Panc1 (cell line): ENCODE results near the gene GPR34. TPM values are rescaled to one million over a fixed set of nuclear protein-coding genes. Genes with fewer than 3 reads are reported as not detected.

Experiments
- total RNA-seq: library from RNA; stranded (reverse); gene quantifications from one replicate; pipeline ENCODE4 v1.2.1, GENCODE V29; 2021; ENCODE audit not compliant: unreplicated experiment

Gene GPR34
- total RNA-seq, 1 experiment from 2014 or later: not detected

Other genes starting within 250 kb of the GPR34 start
- not detected for gene NYX, start 241.6 kb upstream of the GPR34 start, total RNA-seq
- not detected for gene GPR82, start 35.2 kb downstream of the GPR34 start, total RNA-seq
- gene CASK, start 234.6 kb downstream of the GPR34 start, total RNA-seq: 33.5 TPM